Measurements from ENCODE around the gene SYNGR3. TPM values are rescaled to one million over a fixed set of nuclear protein-coding genes. Genes with fewer than 3 reads are reported as not detected.
A peak's percentile ranks its signal among the peaks of the same experiment; 100 is the strongest.

SYNGR3 gene
- total RNA-seq, 2 donors from 2014 or later: 0.52 to 2.1 TPM

DNA sequence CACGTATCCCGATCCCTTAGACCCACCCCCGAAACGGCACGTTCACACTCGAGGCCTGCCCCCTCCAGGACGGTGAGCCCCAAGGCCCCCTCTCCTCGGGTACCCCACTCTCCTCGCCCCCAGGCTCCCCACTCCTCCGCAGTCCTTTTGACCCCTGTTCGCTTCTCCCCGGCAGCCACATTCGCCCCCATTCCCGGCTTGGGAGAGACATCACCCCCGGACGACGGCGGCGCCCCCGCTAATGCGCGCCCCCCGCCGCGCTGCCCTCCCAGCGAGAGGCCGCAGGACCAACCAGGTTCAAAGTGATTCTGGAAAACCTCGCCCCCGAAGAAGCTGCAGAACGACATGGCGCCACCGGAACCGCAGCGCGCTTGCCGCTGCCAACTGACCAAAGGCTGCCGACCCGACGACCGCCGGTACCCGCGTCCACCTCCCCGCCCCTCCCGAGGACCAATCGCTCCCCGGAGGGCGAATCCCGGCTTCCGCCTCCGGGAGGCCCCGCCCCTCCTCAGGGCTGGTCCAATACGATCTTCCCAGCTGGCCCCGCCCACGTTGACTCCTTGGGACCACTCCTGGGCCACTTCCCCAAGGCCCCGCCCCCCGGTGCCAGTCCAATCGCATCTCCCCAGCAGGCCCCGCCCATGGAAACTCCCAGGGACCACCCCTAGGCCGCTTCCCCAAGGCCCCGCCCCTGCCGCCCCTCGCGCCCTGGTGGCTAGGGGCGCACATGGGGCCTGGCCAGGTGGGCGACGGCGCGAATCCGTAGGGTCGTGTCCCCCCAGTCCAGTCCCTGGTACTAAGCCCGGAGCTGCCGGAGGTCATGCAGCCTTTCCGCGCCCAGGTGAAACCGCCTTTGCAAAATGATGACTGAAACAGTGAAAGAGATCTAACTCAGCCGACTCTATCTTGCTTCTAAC lies 46.7 kb upstream of the SYNGR3 start, which contains the start of gene MSRB1:
TSS of gene MSRB1 (minus strand) at position 390 of the 917 bp plus-strand sequence. CDS start at position 347, 43 bp downstream.
- DNase-seq (ENCODE audit: low spot score): peak; percentile 100
- Histone ChIP-seq H3K27me3 (no peaks in the 10 kb centered on the region), H3K4me1 (peaks cover 0 to 19% of the 10 kb centered on the region in 2 donors), H3K27ac (peak within 1 kb of the TSS; percentile 80 to 90), H3K36me3 (peaks cover 24% of the 10 kb centered on the region), H3K4me3 (peak within 1 kb of the TSS; percentile 82 to 94), H3K9me3 (no peaks in the 10 kb centered on the region)
- TF ChIP-seq, protein P1, sequence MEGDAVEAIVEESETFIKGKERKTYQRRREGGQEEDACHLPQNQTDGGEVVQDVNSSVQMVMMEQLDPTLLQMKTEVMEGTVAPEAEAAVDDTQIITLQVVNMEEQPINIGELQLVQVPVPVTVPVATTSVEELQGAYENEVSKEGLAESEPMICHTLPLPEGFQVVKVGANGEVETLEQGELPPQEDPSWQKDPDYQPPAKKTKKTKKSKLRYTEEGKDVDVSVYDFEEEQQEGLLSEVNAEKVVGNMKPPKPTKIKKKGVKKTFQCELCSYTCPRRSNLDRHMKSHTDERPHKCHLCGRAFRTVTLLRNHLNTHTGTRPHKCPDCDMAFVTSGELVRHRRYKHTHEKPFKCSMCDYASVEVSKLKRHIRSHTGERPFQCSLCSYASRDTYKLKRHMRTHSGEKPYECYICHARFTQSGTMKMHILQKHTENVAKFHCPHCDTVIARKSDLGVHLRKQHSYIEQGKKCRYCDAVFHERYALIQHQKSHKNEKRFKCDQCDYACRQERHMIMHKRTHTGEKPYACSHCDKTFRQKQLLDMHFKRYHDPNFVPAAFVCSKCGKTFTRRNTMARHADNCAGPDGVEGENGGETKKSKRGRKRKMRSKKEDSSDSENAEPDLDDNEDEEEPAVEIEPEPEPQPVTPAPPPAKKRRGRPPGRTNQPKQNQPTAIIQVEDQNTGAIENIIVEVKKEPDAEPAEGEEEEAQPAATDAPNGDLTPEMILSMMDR (IDR thresholded peaks at IDR 0.05): no peak

DNA sequence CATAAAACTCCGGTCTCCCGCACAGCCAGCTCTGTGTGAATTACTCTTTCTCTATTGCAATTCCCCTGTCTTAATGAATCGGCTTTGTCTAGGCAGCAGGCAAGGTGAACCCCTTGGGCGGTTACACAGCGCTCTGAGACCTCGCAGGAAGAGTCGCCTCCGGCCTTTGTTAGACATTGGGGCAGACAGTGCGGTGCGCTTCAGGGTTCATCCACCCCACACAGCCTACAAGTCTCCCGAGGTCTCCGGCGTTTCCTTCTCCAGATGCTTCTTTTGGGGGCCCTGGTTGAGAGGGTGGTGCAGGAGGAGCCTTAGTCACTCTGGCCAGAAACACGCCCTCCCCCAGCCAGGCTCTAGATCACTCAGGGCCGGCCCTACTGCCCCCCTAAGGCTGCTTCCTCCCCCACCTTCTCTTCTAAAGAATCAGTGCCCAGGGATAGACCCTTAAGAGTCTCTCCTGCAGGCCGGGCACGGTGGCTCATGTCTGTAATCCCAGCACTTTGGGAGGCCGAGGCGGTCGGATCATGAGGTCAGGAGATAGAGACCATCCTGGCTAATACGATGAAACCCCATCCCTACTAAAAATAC lies 45.1 kb upstream of the SYNGR3 start:
- Histone ChIP-seq H3K9me3 (no peaks in the 10 kb centered on the region), H3K36me3 (peaks cover 8% of the 10 kb centered on the region), H3K4me3 (no peak overlapping the region), H3K4me1 (peaks cover 0 to 19% of the 10 kb centered on the region in 2 donors), H3K27ac (no peak overlapping the region), H3K27me3 (no peaks in the 10 kb centered on the region)
- TF ChIP-seq, protein P1 (IDR thresholded peaks at IDR 0.05): no peak
- no peak for DNase-seq (ENCODE audit: low spot score)

DNA sequence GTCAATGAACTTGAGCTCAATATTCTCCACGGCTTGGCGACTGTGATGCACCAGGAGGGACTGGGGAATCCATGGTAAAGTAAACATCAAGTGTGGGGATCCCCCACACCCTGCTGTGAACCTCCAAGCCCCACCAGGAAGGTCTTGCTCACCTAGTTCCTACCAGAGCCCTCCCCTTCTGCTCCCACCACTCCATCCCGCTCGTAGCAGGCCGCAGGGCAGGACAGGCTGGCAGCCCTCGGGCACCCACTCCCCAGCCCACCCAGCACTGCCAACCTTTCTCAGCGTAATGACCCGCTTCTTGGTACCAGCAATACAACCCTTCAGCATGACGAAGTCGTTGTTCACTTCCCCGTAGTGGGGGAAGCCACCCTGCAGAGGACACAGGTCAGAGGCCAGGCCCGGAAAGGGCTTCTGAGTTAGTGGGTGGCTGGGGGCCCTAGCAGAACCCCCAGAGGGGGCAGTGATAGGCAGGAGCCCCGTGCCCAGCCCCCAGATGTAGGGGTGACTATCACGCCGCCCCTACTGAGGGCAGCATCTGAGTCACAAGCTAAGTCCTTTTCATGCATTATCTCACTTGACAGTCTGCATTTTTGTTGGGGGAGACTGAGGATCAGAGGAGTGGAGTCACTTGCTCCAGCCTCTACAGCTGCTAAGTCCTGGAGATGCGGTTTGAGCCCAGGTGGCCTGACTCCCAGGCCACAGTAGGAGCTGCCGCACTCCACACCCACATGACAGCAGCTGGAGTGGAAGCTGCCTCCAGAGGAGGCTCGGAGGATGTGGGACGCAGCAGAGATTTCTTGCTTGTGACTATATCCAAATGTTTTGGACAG lies 44.0 kb upstream of the SYNGR3 start:
- Histone ChIP-seq H3K27me3 (no peaks in the 10 kb centered on the region), H3K4me3 (no peak overlapping the region), H3K4me1 (peaks cover 0 to 26% of the 10 kb centered on the region in 2 donors), H3K27ac (no peak overlapping the region), H3K9me3 (no peaks in the 10 kb centered on the region), H3K36me3 (peaks cover 2% of the 10 kb centered on the region)
- TF ChIP-seq, protein P1 (IDR thresholded peaks at IDR 0.05): no peak
- DNase-seq (ENCODE audit: low spot score): no peak

DNA sequence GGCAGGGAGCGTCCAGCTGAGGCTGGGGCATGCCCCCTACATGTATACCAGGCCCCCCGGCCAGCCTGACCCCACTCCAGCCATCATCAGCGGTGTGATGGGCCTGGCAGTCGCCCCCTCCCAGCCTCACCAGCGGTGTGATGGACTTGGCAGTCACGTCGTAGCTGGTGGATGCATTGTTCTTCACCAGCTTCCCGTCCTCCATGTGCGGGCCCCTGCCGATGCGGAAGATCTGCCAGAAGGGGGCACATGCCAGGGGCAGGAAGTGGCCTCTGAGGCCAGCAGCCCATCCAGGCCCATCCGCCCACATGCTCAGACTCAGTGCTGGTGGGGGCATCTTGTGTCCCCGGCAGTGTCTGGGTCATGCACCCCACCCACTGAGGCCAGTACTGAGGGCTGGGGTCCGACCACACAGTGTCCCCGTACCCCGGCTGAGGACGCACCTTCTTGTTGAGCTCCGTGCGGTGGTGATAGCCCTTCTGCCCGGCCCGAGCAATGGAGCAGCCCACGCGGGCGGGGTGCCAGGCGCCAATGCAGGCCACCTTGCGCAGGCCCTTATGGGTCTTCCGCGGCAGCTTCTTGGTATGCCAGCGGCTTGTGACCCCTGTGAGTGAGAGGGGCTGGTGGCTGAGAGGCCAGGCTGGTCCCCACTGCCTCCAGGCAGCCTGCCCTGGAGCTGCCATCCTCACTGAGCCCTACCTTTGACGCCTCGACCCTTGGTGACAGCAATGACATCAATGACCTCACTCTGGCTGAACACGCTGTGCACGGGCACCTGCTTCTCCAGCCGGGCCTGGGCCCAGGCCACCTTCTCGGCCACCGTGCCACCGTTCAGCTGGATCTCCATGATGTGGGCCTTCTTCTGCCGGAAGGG lies 43.0 kb upstream of the SYNGR3 start:
- no peaks in the 10 kb centered on the region for H3K36me3 ChIP-seq
- no peak overlapping the region for H3K4me3 ChIP-seq
- H3K27ac ChIP-seq: no peak overlapping the region
- H3K4me1 ChIP-seq: peaks cover 0 to 27% of the 10 kb centered on the region in 2 donors
- no peaks in the 10 kb centered on the region for H3K9me3 ChIP-seq
- no peak for DNase-seq (ENCODE audit: low spot score)
- H3K27me3 ChIP-seq: no peaks in the 10 kb centered on the region
- TF ChIP-seq, protein P1 (IDR thresholded peaks at IDR 0.05): no peak

DNA sequence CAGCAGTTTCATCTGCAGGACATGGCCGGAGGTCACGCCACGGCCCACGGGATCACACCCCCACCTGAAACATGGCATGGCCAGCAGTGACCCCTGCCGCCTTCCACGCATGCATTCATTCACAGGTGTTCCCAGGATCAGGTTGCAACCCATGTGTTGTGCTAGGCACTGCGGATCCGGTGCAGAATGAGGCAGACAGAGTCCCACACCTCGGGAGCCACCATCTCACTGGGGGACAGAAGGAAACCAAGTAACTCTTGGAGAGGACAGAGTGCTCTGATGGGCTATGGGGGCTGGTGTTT lies 42.5 kb upstream of the SYNGR3 start:
- Histone ChIP-seq H3K27me3 (no peaks in the 10 kb centered on the region), H3K36me3 (no peaks in the 10 kb centered on the region), H3K4me1 (peaks cover 0 to 21% of the 10 kb centered on the region in 2 donors), H3K9me3 (no peaks in the 10 kb centered on the region), H3K27ac (no peak overlapping the region), H3K4me3 (no peak overlapping the region)
- TF ChIP-seq, protein P1 (IDR thresholded peaks at IDR 0.05): no peak
- no peak for DNase-seq (ENCODE audit: low spot score)

All from right atrium auricular region (tissue), 2 donors.